ENCODE data around the gene CHST8.

CHST8 gene

DNA sequence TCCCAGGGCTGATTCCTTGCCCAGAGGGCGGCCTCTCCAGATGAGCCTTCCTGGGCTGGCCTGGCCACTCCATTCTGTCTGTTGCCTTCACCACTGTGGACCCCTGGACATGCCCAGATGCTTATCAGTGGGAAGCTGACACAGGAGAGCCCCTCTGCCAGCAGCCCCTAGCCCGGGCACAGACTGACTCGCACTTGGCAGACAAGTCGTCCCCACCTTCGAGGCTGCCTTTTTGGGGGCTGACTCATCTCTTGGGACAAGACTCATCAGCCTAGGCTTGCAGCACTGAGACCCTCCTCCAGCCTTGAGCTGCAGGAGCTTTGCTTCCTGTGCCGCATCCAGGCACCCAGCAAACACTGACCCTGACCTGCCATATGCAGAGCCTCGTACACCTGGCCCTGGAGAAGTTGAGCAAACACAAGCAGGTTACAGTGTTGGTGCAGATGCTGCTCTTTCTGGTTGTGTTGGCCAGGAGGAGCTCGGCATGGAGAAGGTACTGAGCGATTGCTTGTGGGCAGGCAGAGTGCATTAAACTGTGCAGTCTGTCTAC is 8.1 kb downstream of the CHST8 start:
- H3K27ac ChIP-seq (ENCODE audit: low read length, poor library complexity, severe bottlenecking), result no peak overlapping the region
- H3K79me1 ChIP-seq (replicated peaks; ENCODE audit: low read length, poor library complexity, severe bottlenecking), result no peaks in the 10 kb centered on the region
- H4K8ac ChIP-seq (ENCODE audit: low read length), result no peak overlapping the region
- no peak overlapping the region for H4K91ac ChIP-seq (ENCODE audit: low read length)
- no peak overlapping the region for H2BK15ac ChIP-seq (ENCODE audit: low read depth, poor library complexity, severe bottlenecking)
- H3K36me3 ChIP-seq (ENCODE audit: control insufficient read depth in 1 of 2, insufficient read depth in 2 of 2, low read depth in 1 of 2, low read length in 2 of 2), result no peaks in the 10 kb centered on the region
- no peak overlapping the region for H3K18ac ChIP-seq (ENCODE audit: low read depth in 1 of 2, low read length in 2 of 2)
- DNase-seq, result no peak
- no peak overlapping the region for H2BK120ac ChIP-seq (ENCODE audit: low read depth, low read length)
- no peak overlapping the region for H2BK12ac ChIP-seq (ENCODE audit: low read length in 2 of 2)
- no peaks in the 10 kb centered on the region for H3K9me3 ChIP-seq (ENCODE audit: control insufficient read depth, low read length)
- peaks cover 3 to 41% of the 10 kb centered on the region in 2 experiments for H3K27me3 ChIP-seq (ENCODE audit: control insufficient read depth in 1 of 2, insufficient read depth in 1 of 2, low read length in 2 of 2)
- 75% methylated on average over 9 of the region's 9 CpGs for WGBS
- H2BK5ac ChIP-seq (ENCODE audit: low read depth, low read length, poor library complexity, severe bottlenecking), result no peak overlapping the region
- H3K9ac ChIP-seq (ENCODE audit: low read length), result no peak overlapping the region
- H3K4me3 ChIP-seq (ENCODE audit: insufficient read depth in 1 of 2, low read depth in 1 of 2, low read length in 2 of 2), result no peak overlapping the region
- no peak overlapping the region for H3K14ac ChIP-seq (ENCODE audit: low read length in 2 of 2)
- no peak overlapping the region for H3K4me2 ChIP-seq (ENCODE audit: low read length, poor library complexity, severe bottlenecking)
- no peak overlapping the region for H2AK5ac ChIP-seq (ENCODE audit: low read length, severe bottlenecking)
- no peak overlapping the region for H3K23ac ChIP-seq (ENCODE audit: low read length in 2 of 2)
- no peak overlapping the region for H2AFZ ChIP-seq (ENCODE audit: low read depth, low read length)
- no peak overlapping the region for H3K4ac ChIP-seq (ENCODE audit: low read depth in 1 of 2, low read length in 2 of 2)
- no peaks in the 10 kb centered on the region for H3K4me1 ChIP-seq (ENCODE audit: control insufficient read depth, insufficient read depth, low read depth, low read length)

GRCh38 chr19:33630880-33631608 is 9.3 kb downstream of the CHST8 start:
- Histone ChIP-seq H3K23ac (ENCODE audit: low read length in 2 of 2) (no peak overlapping the region), H2BK12ac (ENCODE audit: low read length in 2 of 2) (no peak overlapping the region), H4K8ac (ENCODE audit: low read length) (no peak overlapping the region), H3K9me3 (ENCODE audit: control insufficient read depth, low read length) (no peaks in the 10 kb centered on the region), H3K4me3 (ENCODE audit: insufficient read depth in 1 of 2, low read depth in 1 of 2, low read length in 2 of 2) (no peak overlapping the region), H2BK15ac (ENCODE audit: low read depth, poor library complexity, severe bottlenecking) (no peak overlapping the region), H2BK5ac (ENCODE audit: low read depth, low read length, poor library complexity, severe bottlenecking) (no peak overlapping the region), H2BK120ac (ENCODE audit: low read depth, low read length) (no peak overlapping the region), H3K18ac (ENCODE audit: low read depth in 1 of 2, low read length in 2 of 2) (no peak overlapping the region), H3K27ac (ENCODE audit: low read length, poor library complexity, severe bottlenecking) (no peak overlapping the region), H3K4me1 (ENCODE audit: control insufficient read depth, insufficient read depth, low read depth, low read length) (no peaks in the 10 kb centered on the region), H3K36me3 (ENCODE audit: control insufficient read depth in 1 of 2, insufficient read depth in 2 of 2, low read depth in 1 of 2, low read length in 2 of 2) (no peaks in the 10 kb centered on the region), H2AK5ac (ENCODE audit: low read length, severe bottlenecking) (no peak overlapping the region), H3K27me3 (ENCODE audit: control insufficient read depth in 1 of 2, insufficient read depth in 1 of 2, low read length in 2 of 2) (peaks cover 0 to 37% of the 10 kb centered on the region in 2 experiments), H2AFZ (ENCODE audit: low read depth, low read length) (no peak overlapping the region), H3K79me1 (replicated peaks; ENCODE audit: low read length, poor library complexity, severe bottlenecking) (no peaks in the 10 kb centered on the region), H4K91ac (ENCODE audit: low read length) (no peak overlapping the region), H3K14ac (ENCODE audit: low read length in 2 of 2) (no peak overlapping the region), H3K4ac (ENCODE audit: low read depth in 1 of 2, low read length in 2 of 2) (no peak overlapping the region), H3K9ac (ENCODE audit: low read length) (no peak overlapping the region), H3K4me2 (ENCODE audit: low read length, poor library complexity, severe bottlenecking) (no peak overlapping the region)
- 72% methylated on average over 13 of the region's 13 CpGs for WGBS
- DNase-seq, result no peak

DNA sequence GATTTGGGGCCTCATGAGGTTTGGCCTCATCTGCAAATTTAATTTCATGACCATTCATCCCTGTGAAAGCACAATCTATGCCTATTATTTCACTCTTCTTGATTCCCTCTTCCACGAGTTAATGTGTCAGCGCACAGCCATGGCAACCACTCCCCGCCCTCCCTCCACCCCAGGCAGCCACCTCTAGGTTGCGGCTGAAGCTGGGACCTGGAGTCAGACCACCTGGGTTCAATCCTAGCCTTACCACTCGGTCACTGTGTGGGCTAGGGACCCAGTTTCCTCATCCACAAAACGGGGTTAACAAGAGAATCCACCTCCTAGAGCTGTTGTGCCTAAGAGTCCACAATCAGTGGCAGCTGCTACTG is 9.8 kb downstream of the CHST8 start:
- H2AK5ac ChIP-seq (ENCODE audit: low read length, severe bottlenecking), result no peak overlapping the region
- no peak overlapping the region for H2BK120ac ChIP-seq (ENCODE audit: low read depth, low read length)
- H3K4me2 ChIP-seq (ENCODE audit: low read length, poor library complexity, severe bottlenecking), result no peak overlapping the region
- H2BK15ac ChIP-seq (ENCODE audit: low read depth, poor library complexity, severe bottlenecking), result no peak overlapping the region
- H3K27me3 ChIP-seq (ENCODE audit: control insufficient read depth in 1 of 2, insufficient read depth in 1 of 2, low read length in 2 of 2), result peaks cover 0 to 34% of the 10 kb centered on the region in 2 experiments
- no peak overlapping the region for H3K4me3 ChIP-seq (ENCODE audit: insufficient read depth in 1 of 2, low read depth in 1 of 2, low read length in 2 of 2)
- H2BK5ac ChIP-seq (ENCODE audit: low read depth, low read length, poor library complexity, severe bottlenecking), result no peak overlapping the region
- no peaks in the 10 kb centered on the region for H3K4me1 ChIP-seq (ENCODE audit: control insufficient read depth, insufficient read depth, low read depth, low read length)
- H2BK12ac ChIP-seq (ENCODE audit: low read length in 2 of 2), result no peak overlapping the region
- H3K9me3 ChIP-seq (ENCODE audit: control insufficient read depth, low read length), result no peaks in the 10 kb centered on the region
- H3K79me1 ChIP-seq (replicated peaks; ENCODE audit: low read length, poor library complexity, severe bottlenecking), result no peaks in the 10 kb centered on the region
- no peak overlapping the region for H3K18ac ChIP-seq (ENCODE audit: low read depth in 1 of 2, low read length in 2 of 2)
- H3K9ac ChIP-seq (ENCODE audit: low read length), result no peak overlapping the region
- no peak overlapping the region for H4K8ac ChIP-seq (ENCODE audit: low read length)
- H2AFZ ChIP-seq (ENCODE audit: low read depth, low read length), result no peak overlapping the region
- 52% methylated on average over 6 of the region's 6 CpGs for WGBS
- H3K14ac ChIP-seq (ENCODE audit: low read length in 2 of 2), result no peak overlapping the region
- no peak overlapping the region for H3K27ac ChIP-seq (ENCODE audit: low read length, poor library complexity, severe bottlenecking)
- no peak overlapping the region for H4K91ac ChIP-seq (ENCODE audit: low read length)
- no peak for DNase-seq
- no peaks in the 10 kb centered on the region for H3K36me3 ChIP-seq (ENCODE audit: control insufficient read depth in 1 of 2, insufficient read depth in 2 of 2, low read depth in 1 of 2, low read length in 2 of 2)
- H3K23ac ChIP-seq (ENCODE audit: low read length in 2 of 2), result no peak overlapping the region
- no peak overlapping the region for H3K4ac ChIP-seq (ENCODE audit: low read depth in 1 of 2, low read length in 2 of 2)

DNA sequence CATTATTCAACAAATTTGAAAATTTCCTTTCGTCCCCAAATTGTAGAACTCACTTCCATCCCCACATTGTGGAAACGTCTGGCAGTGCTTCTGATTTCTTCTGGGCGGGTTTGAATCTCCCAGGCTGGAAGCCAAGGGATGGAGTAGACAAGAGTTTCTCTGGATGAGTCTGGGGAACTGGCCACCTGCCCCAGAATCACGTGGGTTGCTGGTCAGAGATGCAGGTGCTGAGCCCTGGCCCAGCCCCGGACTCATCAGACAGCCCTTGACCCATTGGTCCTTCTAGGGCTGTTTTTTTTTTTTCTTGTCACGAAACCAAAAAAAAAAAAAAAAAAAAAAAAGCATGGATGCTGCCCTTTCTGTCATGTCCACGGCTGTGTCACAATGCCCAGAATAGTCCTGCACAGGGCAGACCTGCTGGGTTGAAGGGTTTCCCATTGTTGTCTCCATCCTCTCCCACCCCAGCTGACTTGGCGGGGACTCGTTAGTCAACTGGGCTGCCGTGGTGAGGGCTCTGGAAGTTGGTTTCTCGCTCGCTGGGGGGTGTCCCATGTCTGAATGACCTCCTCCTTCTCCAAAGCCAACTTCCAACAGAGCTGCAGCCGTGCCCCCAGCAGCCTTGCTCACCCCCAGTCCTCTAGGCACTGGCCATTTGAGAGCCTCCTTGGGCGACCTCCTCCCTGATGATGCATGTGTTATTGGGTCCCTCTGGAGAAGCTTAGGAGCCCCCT is 12.8 kb downstream of the CHST8 start:
- H3K4me3 ChIP-seq (ENCODE audit: insufficient read depth in 1 of 2, low read depth in 1 of 2, low read length in 2 of 2), result no peak overlapping the region
- 67% methylated on average over 14 of the region's 14 CpGs for WGBS
- no peaks in the 10 kb centered on the region for H3K4me1 ChIP-seq (ENCODE audit: control insufficient read depth, insufficient read depth, low read depth, low read length)
- peaks cover 5 to 29% of the 10 kb centered on the region in 2 experiments for H3K27me3 ChIP-seq (ENCODE audit: control insufficient read depth in 1 of 2, insufficient read depth in 1 of 2, low read length in 2 of 2)
- H4K8ac ChIP-seq (ENCODE audit: low read length), result no peak overlapping the region
- H3K9me3 ChIP-seq (ENCODE audit: control insufficient read depth, low read length), result no peaks in the 10 kb centered on the region
- no peak overlapping the region for H3K4me2 ChIP-seq (ENCODE audit: low read length, poor library complexity, severe bottlenecking)
- H3K36me3 ChIP-seq (ENCODE audit: control insufficient read depth in 1 of 2, insufficient read depth in 2 of 2, low read depth in 1 of 2, low read length in 2 of 2), result no peaks in the 10 kb centered on the region
- H3K18ac ChIP-seq (ENCODE audit: low read depth in 1 of 2, low read length in 2 of 2), result no peak overlapping the region
- no peak overlapping the region for H3K14ac ChIP-seq (ENCODE audit: low read length in 2 of 2)
- H2AK5ac ChIP-seq (ENCODE audit: low read length, severe bottlenecking), result no peak overlapping the region
- H2BK12ac ChIP-seq (ENCODE audit: low read length in 2 of 2), result no peak overlapping the region
- H3K79me1 ChIP-seq (replicated peaks; ENCODE audit: low read length, poor library complexity, severe bottlenecking), result no peaks in the 10 kb centered on the region
- H2BK120ac ChIP-seq (ENCODE audit: low read depth, low read length), result no peak overlapping the region
- H3K23ac ChIP-seq (ENCODE audit: low read length in 2 of 2), result no peak overlapping the region
- no peak for DNase-seq
- H2AFZ ChIP-seq (ENCODE audit: low read depth, low read length), result no peak overlapping the region
- no peak overlapping the region for H4K91ac ChIP-seq (ENCODE audit: low read length)
- H2BK15ac ChIP-seq (ENCODE audit: low read depth, poor library complexity, severe bottlenecking), result no peak overlapping the region
- no peak overlapping the region for H2BK5ac ChIP-seq (ENCODE audit: low read depth, low read length, poor library complexity, severe bottlenecking)
- no peak overlapping the region for H3K27ac ChIP-seq (ENCODE audit: low read length, poor library complexity, severe bottlenecking)
- no peak overlapping the region for H3K4ac ChIP-seq (ENCODE audit: low read depth in 1 of 2, low read length in 2 of 2)
- H3K9ac ChIP-seq (ENCODE audit: low read length), result no peak overlapping the region
